ENCODE measurements around the gene C22orf42. TPM values are rescaled to one million over a fixed set of nuclear protein-coding genes. Genes with fewer than 3 reads are reported as not detected.

C22orf42 gene, protein sequence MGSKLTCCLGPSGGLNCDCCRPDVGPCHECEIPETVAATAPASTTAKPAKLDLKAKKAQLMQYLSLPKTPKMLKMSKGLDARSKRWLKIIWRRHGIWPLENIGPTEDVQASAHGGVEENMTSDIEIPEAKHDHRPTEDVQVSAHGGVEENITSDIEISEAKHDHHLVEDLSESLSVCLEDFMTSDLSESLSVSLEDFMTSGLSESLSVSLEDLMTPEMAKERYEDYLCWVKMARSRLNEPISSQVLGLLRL
- under 1 TPM in 1 of 2 donors, not detected in 1; 0.20 TPM for total RNA-seq
- not detected for polyA plus RNA-seq (2013, experiment 1 of 2)
- polyA plus RNA-seq (2013, experiment 2 of 2): not detected
- long read RNA-seq, experiment 1: 0 reads
- long read RNA-seq, experiment 2: 0 reads
- long read RNA-seq, experiment 3: 0 reads
- long read RNA-seq, experiment 4: 0 reads

GRCh38 chr22:32158712-32159533, at the start of gene C22orf42:
C22orf42 (minus strand) TSS chr22:32159303; CDS start chr22:32159215, 88 bp downstream.
- no peaks in the 10 kb centered on the region for H3K9me3 ChIP-seq (ENCODE audit: control insufficient read depth, low read length)
- H3K4me3 ChIP-seq (ENCODE audit: low read length): no peak within 1 kb of the TSS
- Mint-ChIP-seq H3K4me1 (peaks cover 5% of the 10 kb centered on the region), H3K36me3 (ENCODE audit: low read depth) (no peaks in the 10 kb centered on the region), H3K4me3 (no peak within 1 kb of the TSS), H3K27me3 (ENCODE audit: insufficient read depth) (no peaks in the 10 kb centered on the region), H3K9me3 (no peaks in the 10 kb centered on the region), H3K27ac (no peak within 1 kb of the TSS)
- DNase-seq: peak; percentile 66
- 84 to 86% methylated on average over 9 to 12 of the region's 12 CpGs for WGBS, 2 experiments (ENCODE audit: insufficient coverage in 1 of 2, insufficient read length in 1 of 2)
- TF ChIP-seq, protein P1, sequence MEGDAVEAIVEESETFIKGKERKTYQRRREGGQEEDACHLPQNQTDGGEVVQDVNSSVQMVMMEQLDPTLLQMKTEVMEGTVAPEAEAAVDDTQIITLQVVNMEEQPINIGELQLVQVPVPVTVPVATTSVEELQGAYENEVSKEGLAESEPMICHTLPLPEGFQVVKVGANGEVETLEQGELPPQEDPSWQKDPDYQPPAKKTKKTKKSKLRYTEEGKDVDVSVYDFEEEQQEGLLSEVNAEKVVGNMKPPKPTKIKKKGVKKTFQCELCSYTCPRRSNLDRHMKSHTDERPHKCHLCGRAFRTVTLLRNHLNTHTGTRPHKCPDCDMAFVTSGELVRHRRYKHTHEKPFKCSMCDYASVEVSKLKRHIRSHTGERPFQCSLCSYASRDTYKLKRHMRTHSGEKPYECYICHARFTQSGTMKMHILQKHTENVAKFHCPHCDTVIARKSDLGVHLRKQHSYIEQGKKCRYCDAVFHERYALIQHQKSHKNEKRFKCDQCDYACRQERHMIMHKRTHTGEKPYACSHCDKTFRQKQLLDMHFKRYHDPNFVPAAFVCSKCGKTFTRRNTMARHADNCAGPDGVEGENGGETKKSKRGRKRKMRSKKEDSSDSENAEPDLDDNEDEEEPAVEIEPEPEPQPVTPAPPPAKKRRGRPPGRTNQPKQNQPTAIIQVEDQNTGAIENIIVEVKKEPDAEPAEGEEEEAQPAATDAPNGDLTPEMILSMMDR (conservative IDR thresholded peaks at IDR 0.05): no peak
- no peaks in the 10 kb centered on the region for H3K27me3 ChIP-seq (ENCODE audit: control insufficient read depth, insufficient read depth, low read length, poor library complexity, severe bottlenecking)
- H3K4me1 ChIP-seq (ENCODE audit: control insufficient read depth, insufficient read depth, low read length): no peaks in the 10 kb centered on the region
- H3K9ac ChIP-seq (ENCODE audit: extremely low read depth, low read length, poor library complexity, severe bottlenecking): no peak within 1 kb of the TSS
- no peak within 1 kb of the TSS for H3K27ac ChIP-seq (ENCODE audit: low read depth, low read length)
- H3K36me3 ChIP-seq (ENCODE audit: control insufficient read depth, insufficient read depth, low read length): no peaks in the 10 kb centered on the region

GRCh38 chr22:32208681-32209080, 49.6 kb upstream of the C22orf42 start:
- WGBS, 2 experiments (ENCODE audit: insufficient coverage in 1 of 2, insufficient read length in 1 of 2): 95 to 96% methylated on average over 3 of the region's 3 CpGs
- Mint-ChIP-seq H3K27ac (no peak overlapping the region), H3K4me1 (peaks cover 16% of the 10 kb centered on the region), H3K9me3 (no peaks in the 10 kb centered on the region), H3K4me3 (no peak overlapping the region), H3K27me3 (ENCODE audit: insufficient read depth) (peaks cover 16% of the 10 kb centered on the region), H3K36me3 (ENCODE audit: low read depth) (peaks cover 12% of the 10 kb centered on the region)
- Histone ChIP-seq H3K9ac (ENCODE audit: extremely low read depth, low read length, poor library complexity, severe bottlenecking) (no peak overlapping the region), H3K27ac (ENCODE audit: low read depth, low read length) (no peak overlapping the region), H3K9me3 (ENCODE audit: control insufficient read depth, low read length) (no peaks in the 10 kb centered on the region), H3K36me3 (ENCODE audit: control insufficient read depth, insufficient read depth, low read length) (peaks cover 47% of the 10 kb centered on the region), H3K4me3 (ENCODE audit: low read length) (no peak overlapping the region), H3K27me3 (ENCODE audit: control insufficient read depth, insufficient read depth, low read length, poor library complexity, severe bottlenecking) (no peaks in the 10 kb centered on the region), H3K4me1 (ENCODE audit: control insufficient read depth, insufficient read depth, low read length) (peaks cover 4% of the 10 kb centered on the region)
- no peak for DNase-seq
- TF ChIP-seq, protein P1 (conservative IDR thresholded peaks at IDR 0.05): no peak

DNA sequence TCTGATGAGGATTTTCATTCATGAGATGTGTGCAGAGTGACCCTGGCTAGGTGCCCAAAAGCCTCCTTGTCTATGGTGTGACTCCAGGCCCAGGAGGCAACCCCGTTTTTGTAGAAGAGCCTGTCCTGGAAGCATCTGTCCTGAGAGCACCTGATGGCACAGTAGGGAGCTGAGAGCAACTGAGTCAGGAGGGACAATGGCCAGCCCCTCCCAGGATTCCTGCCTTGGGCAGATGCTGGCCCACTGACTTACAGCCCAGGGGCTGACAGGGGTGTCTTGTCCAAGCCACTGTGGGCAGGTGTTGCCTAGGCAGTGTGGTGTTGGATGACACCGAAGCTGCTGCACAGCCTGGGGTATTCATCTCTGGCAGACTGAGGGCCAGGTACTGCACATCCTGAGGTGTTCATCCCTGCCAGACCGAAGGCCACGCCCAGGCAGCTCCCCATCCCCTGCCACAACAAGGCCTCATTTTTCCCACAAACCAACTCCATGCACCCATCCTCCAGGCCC, 48.9 kb upstream of the C22orf42 start:
- TF ChIP-seq, protein P1 (conservative IDR thresholded peaks at IDR 0.05): no peak
- H3K27ac ChIP-seq (ENCODE audit: low read depth, low read length): no peak overlapping the region
- no peak overlapping the region for H3K4me3 ChIP-seq (ENCODE audit: low read length)
- H3K36me3 ChIP-seq (ENCODE audit: control insufficient read depth, insufficient read depth, low read length): peaks cover 47% of the 10 kb centered on the region
- Mint-ChIP-seq H3K9me3 (no peaks in the 10 kb centered on the region), H3K4me3 (no peak overlapping the region), H3K4me1 (peaks cover 18% of the 10 kb centered on the region), H3K27me3 (ENCODE audit: insufficient read depth) (peaks cover 22% of the 10 kb centered on the region), H3K36me3 (ENCODE audit: low read depth) (peaks cover 12% of the 10 kb centered on the region), H3K27ac (no peak overlapping the region)
- peaks cover 8% of the 10 kb centered on the region for H3K4me1 ChIP-seq (ENCODE audit: control insufficient read depth, insufficient read depth, low read length)
- no peak overlapping the region for H3K9ac ChIP-seq (ENCODE audit: extremely low read depth, low read length, poor library complexity, severe bottlenecking)
- WGBS, 2 experiments (ENCODE audit: insufficient coverage in 1 of 2, insufficient read length in 1 of 2): 87 to 89% methylated on average over 1 to 4 of the region's 4 CpGs
- no peaks in the 10 kb centered on the region for H3K27me3 ChIP-seq (ENCODE audit: control insufficient read depth, insufficient read depth, low read length, poor library complexity, severe bottlenecking)
- no peaks in the 10 kb centered on the region for H3K9me3 ChIP-seq (ENCODE audit: control insufficient read depth, low read length)
- no peak for DNase-seq
